ENCODE data around the gene FAM111B. TPM values are rescaled to one million over a fixed set of nuclear protein-coding genes. Genes with fewer than 3 reads are reported as not detected.
"Not testable (repeated sequence)": the region's sequence is repeated elsewhere in the genome, so short reads cannot be mapped to it uniquely, and the experiment has no call there.

Gene FAM111B
- total RNA-seq, 4 donors from 2014 or later: 0.37 to 1.7 (median 0.40) TPM

DNA sequence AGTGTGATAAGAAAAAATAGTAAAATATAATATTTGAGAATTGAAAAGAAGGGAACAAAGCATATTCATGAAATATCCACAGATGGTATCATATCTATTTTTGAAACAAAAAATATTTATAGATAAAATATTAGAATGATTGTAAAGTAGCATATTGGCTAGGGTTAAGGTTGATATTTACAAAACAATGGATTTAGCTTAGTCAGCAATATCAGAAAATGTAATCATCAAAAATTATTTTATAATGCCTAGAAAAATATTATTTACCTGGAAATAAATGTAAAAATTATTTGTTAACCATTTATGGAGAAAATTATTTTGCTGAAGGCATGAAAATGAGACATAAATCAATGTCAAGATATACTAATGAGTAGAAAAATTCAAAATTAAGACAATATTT, 12.8 kb downstream of the FAM111B start:
- Histone ChIP-seq H3K36me3 (peaks cover 0 to 4% (median 0%) of the 10 kb centered on the region in 4 donors), H3K4me3 (no peak overlapping the region), H3K9me3 (peaks cover 15 to 23% of the 10 kb centered on the region in 2 donors), H3K4me1 (no peaks in the 10 kb centered on the region), H3K27ac (no peak overlapping the region), H3K27me3 (no peaks in the 10 kb centered on the region)
- in situ Hi-C loops (cut with MboI; ENCODE audit: low pct_ligation_motif_present in 1 of 4, low pct_unique_long_range_greater_than_20kb in 1 of 4, low sequenced_read_pairs in 3 of 4) (no loop called here), intact Hi-C loops (cut with DNase I; ENCODE audit: low total_unique reads) (no loop called here)
- TF ChIP-seq, protein P1, sequence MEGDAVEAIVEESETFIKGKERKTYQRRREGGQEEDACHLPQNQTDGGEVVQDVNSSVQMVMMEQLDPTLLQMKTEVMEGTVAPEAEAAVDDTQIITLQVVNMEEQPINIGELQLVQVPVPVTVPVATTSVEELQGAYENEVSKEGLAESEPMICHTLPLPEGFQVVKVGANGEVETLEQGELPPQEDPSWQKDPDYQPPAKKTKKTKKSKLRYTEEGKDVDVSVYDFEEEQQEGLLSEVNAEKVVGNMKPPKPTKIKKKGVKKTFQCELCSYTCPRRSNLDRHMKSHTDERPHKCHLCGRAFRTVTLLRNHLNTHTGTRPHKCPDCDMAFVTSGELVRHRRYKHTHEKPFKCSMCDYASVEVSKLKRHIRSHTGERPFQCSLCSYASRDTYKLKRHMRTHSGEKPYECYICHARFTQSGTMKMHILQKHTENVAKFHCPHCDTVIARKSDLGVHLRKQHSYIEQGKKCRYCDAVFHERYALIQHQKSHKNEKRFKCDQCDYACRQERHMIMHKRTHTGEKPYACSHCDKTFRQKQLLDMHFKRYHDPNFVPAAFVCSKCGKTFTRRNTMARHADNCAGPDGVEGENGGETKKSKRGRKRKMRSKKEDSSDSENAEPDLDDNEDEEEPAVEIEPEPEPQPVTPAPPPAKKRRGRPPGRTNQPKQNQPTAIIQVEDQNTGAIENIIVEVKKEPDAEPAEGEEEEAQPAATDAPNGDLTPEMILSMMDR (IDR thresholded peaks at IDR 0.05): no peak
- no peak for DNase-seq

DNA sequence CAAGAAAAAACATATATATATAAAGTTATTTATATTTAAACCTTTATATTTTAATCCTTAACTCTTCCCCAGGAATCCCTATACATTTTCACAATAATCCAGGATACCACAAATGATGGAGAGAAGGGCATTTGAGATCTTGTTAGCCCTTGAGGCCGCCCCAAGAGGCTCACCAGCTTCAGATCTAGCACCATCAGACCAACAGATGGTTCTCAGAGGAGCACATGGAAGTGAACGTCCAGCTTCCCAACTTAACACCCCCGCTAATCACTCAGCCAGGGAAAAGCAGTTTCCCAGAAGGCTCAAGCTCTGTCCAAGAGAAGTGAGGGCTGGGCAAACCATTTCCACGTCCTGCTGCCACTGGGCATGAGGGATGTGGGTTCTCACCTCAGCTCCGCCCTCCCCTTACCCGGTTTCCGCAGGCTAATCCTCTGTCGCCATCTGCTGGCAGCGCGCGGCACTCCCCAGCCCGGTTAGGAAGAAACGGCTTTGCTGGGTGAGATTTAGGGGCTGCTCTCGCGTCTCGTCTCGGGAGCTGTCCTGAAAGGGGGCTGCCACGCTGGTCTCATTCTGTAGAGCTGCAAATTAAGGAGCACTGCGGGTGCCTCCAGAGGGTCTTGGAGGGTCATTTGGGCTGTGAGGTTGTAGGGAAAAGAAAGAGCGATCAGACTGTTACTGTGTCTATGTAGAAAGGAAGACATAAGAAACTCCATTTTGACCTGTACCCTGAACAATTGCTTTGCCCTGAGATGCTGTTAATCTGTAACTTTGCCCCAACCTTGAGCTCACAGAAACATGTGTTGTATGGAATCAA, 28.8 kb downstream of the FAM111B start:
- H3K36me3 ChIP-seq: peaks cover 0 to 18% (median 0%) of the 10 kb centered on the region in 4 donors
- peaks cover 0 to 6% (median 1%) of the 10 kb centered on the region in 4 donors for H3K4me1 ChIP-seq
- intact Hi-C loops (cut with DNase I; ENCODE audit: low total_unique reads) (loop anchor here (5.0 kb wide), 1 partner anchor 84 kb away; no protein-coding TSS in a partner anchor), in situ Hi-C loops (cut with MboI; ENCODE audit: low pct_ligation_motif_present in 1 of 4, low pct_unique_long_range_greater_than_20kb in 1 of 4, low sequenced_read_pairs in 3 of 4) (no loop called here)
- TF ChIP-seq, protein P1 (IDR thresholded peaks at IDR 0.05): peak; percentile 89 to 98 (median 98)
- no peak for TF ChIP-seq EP300 (IDR thresholded peaks at IDR 0.05; ENCODE audit: low read depth)
- no peak overlapping the region for H3K27ac ChIP-seq
- WGBS, 2 donors (ENCODE audit: low coverage in 1 of 2): 19% methylated on average over 20 of the region's 20 CpGs; no CpG with 5 or more reads in 1 of the 2 donors
- H3K9me3 ChIP-seq: peaks cover 0 to 5% of the 10 kb centered on the region in 2 donors
- H3K27me3 ChIP-seq: no peaks in the 10 kb centered on the region
- DNase-seq: peak; percentile 85
- H3K4me3 ChIP-seq: peak overlapping the region in 1 of 4 donors; percentile 16

DNA sequence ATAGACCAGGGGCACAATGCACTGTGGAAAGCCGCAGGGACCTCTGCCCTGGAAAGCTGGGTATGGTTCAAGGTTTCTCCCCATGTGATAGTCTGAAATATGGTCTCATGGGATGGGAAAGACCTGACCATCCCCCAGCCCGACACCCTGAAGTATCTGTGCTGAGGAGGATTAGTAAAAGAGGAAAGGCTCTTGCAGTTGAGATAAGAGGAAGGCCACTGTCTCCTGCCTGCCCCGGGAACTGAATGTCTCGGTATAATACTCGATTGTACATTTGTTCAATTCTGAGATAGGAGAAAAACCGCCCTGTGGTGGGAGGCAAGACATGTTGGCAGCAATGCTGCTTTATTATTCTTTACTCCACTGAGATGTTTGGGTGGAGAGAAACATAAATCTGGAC, 29.5 kb downstream of the FAM111B start:
- peaks cover 0 to 15% (median 0%) of the 10 kb centered on the region in 4 donors for H3K36me3 ChIP-seq
- DNase-seq; H3K27ac ChIP-seq; H3K4me3 ChIP-seq; H3K4me1 ChIP-seq; H3K27me3 ChIP-seq; H3K9me3 ChIP-seq; in situ Hi-C loops (cut with MboI; ENCODE audit: low pct_ligation_motif_present in 1 of 4, low pct_unique_long_range_greater_than_20kb in 1 of 4, low sequenced_read_pairs in 3 of 4): not testable (repeated sequence)
- intact Hi-C loops (cut with DNase I; ENCODE audit: low total_unique reads): loop anchor here (5.0 kb wide), 1 partner anchor 84 kb away; no protein-coding TSS in a partner anchor
- 52 to 75% methylated on average over 3 to 6 of the region's 6 CpGs for WGBS, 2 donors (ENCODE audit: low coverage in 1 of 2)

DNA sequence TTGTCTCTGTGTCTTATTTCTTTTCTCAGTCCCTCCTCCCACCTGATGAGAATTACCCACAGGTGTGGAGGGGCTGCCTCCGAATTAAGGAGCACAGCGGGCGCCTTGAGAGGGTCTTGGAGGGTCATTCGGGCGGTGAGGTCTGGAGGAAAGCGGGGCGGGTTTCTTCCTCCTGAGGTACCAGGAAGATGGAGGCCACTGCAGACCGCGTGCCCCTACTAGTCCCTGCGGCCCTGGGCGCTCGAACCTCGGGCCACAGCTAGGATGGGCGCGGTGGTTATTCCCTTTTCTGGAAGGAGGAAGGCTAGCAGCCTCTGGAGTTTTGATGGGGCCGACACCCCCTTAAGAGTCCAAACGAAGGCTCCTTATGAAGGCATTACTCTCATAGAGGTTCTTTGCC, 30.2 kb downstream of the FAM111B start:
- H3K27me3 ChIP-seq: no peaks in the 10 kb centered on the region
- H3K4me3 ChIP-seq: no peak overlapping the region
- 96 to 100% methylated on average over 2 to 12 of the region's 17 CpGs for WGBS, 2 donors (ENCODE audit: low coverage in 1 of 2)
- TF ChIP-seq, protein P1 (IDR thresholded peaks at IDR 0.05): no peak
- TF ChIP-seq POLR2AphosphoS5 (IDR thresholded peaks at IDR 0.05) (no peak), EP300 (IDR thresholded peaks at IDR 0.05; ENCODE audit: low read depth) (no peak), POLR2A (IDR thresholded peaks at IDR 0.05) (no peak)
- no peak overlapping the region for H3K27ac ChIP-seq
- peaks cover 0 to 14% (median 1%) of the 10 kb centered on the region in 4 donors for H3K4me1 ChIP-seq
- intact Hi-C loops (cut with DNase I; ENCODE audit: low total_unique reads) (loop anchor here (5.0 kb wide), 1 partner anchor 85 kb away; no protein-coding TSS in a partner anchor), in situ Hi-C loops (cut with MboI; ENCODE audit: low pct_ligation_motif_present in 1 of 4, low pct_unique_long_range_greater_than_20kb in 1 of 4, low sequenced_read_pairs in 3 of 4) (no loop called here)
- DNase-seq: no peak
- H3K36me3 ChIP-seq: peaks cover 0 to 9% (median 0%) of the 10 kb centered on the region in 4 donors
- no peaks in the 10 kb centered on the region for H3K9me3 ChIP-seq
